ENCODE data around the gene RNF2.

DNA sequence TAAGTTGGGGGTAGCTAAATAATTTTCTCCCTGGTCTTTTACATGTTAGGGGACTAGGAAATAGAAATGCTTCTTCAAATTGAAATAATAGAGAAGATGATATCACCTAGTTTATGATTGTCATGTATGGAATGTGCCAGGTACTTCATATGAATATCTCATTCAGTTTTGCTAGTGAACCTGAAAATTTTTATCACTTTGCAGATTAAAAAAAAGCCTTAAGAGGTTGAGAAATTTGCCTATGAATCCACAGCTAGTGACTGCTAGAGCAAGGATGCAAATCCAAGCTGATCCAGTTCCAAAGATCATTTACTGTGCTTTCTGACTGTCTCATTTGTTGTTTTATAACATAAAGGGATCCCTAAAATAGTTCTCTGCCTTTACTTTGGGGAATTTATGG is 24.7 kb downstream of the RNF2 start:
- TF ChIP-seq POLR2AphosphoS5 (IDR thresholded peaks at IDR 0.05) (no peak), POLR2A (IDR thresholded peaks at IDR 0.05) (no peak)
